HG03460 (cell line): Measurements from ENCODE around the gene SNRPD3.

Experiments used
- ATAC-seq: cut with Tn5 transposase; IDR thresholded peaks from one replicate; pipeline ENCODE4 v1.9.1; 2021; ENCODE audit not compliant: unreplicated experiment

SNRPD3 gene

DNA sequence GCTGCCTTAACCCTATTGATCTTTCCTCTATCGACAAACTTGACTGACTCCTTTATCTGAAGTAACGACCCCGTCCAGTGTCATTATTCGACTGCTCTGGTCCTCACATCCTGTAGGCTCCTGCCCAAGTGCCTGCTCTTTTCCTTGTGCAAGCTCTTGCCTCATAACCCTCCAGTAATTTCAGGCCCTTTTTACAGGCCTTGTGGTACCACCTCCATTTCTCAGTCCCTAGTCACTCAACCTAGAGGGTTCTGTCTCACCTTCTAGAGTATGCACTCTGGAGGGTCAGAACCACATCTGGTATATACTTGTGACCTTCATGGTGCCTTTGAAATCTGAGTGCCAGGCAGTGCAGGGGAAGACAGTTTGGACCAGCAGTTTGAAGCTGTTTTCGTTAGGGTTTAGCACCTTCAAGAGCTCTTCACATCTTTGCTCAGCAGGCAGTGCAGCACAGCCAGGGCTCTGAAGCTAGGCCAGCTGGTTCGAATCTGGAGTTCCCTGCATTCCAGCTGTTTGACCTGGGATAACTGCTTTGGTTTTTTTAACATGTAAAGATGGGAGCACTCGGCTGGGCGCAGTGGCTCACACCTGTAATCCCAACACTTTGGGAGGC, 11.2 kb downstream of the SNRPD3 start:
- no peak for ATAC-seq

DNA sequence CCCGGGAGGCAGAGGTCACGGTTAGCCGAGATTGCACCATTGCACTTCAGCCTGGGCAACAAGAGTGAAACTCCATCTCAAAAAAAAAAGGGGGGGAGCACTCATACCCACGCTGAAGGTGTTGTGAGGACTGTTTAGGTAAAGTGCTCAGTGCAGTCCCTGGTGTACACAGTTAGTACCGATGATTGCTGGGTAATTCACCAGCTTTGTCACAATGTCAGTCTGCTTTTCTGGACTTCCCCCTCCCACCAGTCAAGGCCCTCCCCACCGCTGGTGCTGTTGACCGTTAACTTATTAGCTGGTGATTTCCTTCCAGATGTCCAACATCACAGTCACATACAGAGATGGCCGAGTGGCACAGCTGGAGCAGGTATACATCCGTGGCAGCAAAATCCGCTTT, 11.9 kb downstream of the SNRPD3 start:
- ATAC-seq = no peak

DNA sequence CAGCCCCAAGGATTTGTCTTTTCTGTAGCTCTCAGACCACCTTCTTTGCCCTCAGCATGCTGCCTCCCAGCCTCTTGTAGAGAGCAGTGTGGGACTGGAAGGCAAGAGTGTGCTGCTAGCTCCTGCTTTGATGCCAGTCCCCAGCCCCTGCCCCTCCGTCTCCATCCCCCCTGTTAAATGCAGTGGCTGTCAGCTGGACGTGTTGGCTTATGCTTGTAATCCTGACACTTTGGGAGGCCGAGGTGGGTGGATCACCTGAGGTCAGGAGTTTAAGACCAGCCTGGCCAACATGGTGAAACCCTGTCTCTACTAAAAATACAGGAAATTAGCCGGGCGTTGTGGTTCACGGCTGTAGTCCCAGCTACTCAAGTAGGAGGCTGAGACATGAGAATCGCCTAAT, 15.5 kb downstream of the SNRPD3 start:
- no peak for ATAC-seq

DNA sequence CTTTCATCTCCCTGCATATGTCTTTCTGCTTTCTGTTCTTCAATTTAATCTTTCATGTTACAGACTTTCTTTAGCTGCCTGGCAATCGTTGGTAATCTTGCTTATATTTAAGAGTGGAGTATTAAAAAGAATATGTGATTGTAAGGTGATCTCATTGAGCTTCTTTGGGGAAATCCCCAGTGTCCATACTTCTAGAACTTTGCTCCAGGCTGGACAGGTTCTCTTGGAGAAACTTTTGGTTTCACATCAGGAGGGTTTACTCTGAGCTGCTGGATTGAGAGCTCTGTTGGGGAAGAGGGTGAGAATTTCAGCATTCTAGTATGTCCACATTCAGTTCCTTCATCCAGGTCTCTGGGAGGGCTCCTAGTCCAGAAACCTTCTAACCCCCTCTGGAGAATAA, 21.0 kb downstream of the SNRPD3 start:
- no peak for ATAC-seq

DNA sequence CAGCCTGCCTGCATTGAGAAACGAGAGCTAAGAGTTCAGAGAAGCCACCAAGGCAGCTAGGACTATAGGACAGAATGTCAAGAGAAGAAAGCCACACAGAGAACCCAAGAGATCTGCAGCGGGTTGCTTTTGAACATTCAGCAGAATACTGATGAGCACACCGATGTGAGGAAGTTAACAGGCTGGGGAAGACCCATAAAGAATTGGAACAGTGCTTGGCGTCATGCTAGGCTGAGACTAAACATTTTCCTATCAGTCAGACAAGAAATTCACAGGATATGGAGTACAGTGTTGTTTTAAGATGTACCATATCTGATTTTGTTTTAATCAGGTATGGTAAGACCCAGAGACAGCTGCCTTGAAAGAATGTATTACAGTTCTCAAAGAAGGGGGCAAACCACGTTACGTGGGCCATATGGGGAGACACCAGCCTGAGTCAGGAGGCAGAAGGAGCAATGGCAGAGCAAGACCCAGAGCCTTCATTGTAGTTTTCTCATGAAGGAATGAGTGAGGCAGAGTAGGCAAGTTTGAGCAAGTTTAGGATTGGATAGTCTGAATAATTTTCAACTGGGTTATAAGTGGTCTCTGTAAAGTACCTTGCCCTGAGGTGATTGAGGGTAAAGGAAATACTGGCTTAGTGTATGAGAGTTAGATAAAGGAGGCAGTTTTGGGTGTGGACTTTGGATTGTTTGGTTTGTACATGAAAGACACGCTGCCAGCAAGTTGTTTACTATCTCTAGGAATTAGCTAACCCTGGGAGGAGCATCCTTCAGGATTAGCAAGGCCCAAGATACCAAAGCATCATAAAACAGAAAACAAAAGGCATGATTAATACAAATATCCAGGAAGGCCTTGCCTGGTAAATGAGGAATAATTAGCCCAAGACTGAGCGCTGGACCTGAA, 22.8 kb downstream of the SNRPD3 start:
- no peak for ATAC-seq

DNA sequence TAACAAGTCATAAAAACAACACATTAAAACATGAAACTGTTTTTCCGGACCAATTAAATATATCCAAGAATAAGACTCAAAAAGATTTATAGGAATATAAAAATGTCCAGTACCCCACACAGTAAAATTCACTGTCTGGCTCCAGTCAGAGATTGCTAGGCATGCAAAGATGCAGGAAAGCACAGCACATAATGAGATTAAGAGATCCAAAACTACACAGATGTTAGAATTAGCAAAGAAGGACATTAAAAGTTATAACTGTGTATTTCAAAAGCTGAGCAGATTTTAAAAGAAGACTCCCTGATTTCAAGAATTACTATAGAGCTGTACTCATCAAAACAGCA, 23.4 kb downstream of the SNRPD3 start:
- ATAC-seq = no peak

DNA sequence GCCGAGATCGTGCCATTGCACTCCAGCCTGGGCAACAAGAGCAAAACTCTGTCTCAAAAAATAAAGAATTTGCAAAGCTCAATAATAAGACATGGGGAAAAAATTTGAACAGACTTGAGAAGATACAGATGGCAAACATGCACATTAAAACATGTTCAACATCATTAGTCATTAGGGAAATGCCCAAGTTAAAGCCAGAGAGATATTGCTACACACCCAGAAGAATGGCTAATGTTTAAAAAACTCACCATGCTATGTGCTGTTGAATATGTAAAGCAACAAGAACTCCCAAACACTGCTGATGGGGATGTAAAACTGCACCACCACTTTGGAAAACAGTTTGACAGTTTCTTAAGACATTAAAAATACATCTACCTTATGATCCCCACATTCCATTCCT, 24.5 kb downstream of the SNRPD3 start:
- ATAC-seq = no peak

DNA sequence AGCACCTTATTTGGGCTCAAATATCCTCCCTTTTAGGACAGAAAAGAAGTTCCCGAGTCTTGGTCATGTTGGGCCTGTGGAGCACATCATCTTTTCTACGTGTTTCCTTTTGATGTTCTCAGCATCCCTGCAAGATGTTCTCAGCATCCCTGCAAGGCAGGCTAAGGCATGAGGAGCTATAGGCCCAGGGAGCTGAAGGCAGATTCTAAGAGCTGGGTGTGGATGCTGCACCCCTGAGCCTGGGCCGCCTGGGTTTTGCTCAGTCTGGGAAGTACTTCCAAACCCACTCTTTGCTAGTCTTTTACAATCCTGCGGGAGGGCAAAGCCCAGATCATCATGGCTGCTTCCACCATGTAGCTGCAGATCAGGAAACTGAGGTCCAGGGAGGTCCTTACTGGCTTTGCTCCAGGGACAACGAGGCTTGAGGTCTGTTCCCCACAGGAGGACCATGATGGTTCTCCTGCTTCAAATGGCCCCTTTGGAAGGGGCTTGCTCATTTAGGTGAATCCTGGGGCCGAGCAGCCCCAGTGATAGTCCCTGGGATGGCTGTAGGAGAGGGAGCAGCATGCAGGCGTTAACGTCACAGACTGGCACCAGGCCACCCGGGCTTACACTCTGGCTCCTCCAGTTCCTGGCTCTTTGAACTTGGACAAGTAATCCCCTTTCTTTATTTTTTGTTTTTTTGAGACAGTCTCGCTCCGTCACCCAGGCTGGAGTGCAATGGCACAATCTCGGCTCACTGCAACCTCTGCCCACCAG, 26.4 kb downstream of the SNRPD3 start:
- ATAC-seq = no peak

DNA sequence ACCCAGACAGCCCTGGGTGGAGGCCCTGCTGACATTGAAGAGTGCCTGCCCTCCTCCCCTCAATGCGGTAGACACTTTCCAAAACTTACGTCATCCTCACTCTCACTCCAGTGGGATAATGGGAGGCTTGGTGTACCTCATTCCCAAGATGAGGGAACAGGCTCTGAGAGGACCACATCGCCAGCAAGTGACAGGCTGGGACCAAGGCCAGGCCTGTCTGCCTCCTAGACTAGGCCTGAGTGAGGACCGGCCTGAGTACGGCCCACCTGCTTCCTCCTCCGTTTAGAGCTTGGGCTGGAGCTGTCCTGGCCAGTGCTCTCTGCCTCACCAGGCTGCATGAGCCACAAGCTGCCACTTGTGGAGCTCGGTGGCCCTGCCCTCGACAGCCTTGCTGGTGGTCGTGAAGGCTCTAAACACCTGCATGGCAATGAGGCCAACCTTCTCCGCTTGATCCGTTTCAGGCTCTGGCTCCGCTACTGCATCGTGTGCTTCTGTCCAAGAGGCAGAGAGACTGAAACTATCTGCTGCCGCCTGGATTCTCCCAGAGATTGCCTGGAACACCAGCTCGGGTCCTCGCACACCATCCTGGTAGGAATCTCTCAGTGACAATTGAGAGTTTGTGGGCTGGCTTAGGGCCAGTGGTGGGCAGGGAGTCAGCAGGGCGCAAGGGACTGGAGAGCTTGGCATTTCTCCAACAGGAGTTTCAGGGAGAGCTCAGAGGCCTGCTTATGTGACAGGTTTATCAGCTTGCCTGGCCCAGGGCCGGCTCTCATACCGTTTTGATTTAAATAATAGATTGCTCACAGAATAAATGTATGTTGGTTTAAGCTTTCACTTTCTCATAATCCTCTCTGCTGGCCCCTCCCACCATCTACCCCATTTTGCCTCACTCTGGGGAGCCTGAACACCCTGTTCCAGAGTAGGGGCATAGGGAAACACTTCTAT, 27.7 kb downstream of the SNRPD3 start:
- ATAC-seq = no peak

DNA sequence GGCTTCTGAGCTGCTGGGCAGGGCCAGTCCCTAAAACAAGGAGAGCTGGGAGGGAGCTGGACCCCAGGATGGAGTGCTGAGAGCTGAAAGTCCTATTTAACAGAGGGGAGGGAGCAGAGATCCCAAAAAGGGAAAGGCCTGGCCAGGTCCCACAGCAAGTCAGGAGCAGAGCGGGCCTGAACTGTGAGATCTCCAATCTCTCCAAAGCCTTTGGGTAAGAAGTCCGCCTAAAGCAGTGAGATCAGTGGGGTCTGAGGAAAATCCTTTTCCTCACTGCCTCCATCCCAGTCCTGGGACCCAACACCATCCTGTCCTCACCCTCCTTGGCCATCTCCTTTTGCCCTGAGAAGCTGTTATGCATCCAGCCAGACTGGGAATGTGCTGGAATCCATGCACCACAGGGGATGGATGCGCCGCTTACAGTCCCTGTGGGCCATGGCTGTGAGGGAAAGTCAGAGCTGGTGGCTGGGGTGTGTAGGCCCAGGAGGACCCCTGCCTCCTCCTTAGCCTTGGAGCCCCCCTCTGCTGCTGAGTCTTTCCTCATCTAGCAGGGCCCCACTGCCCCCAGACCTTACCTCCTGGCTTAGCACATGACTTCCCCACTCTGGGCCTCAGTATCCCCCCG, 28.5 kb downstream of the SNRPD3 start:
- no peak for ATAC-seq

DNA sequence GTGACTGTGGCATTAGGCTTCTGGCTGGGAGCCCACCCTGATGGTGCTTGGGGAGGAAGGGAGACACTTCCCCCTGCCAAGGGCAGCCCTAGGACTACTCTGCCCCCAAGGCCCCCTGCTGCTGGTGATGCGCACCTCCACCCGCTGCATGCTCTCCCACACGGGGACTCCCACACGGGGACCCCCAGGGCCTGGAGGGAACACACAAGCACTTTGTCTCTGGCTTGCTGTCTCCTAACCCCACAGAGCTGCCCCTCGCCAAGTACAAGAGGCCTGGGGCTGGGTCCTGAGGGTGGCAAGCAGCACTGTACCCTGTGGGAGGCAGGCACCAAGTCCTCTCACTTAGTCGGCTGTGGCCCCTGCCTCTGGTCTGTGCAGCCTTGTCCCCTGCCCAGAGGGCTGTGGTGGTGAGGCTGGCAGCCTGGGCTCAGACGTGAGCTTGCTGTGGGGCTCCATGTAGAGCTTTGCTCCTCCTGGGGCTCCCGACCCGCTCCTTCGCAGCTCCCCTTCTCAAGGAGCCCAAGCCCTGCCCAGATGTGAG, 29.1 kb downstream of the SNRPD3 start:
- ATAC-seq = no peak

DNA sequence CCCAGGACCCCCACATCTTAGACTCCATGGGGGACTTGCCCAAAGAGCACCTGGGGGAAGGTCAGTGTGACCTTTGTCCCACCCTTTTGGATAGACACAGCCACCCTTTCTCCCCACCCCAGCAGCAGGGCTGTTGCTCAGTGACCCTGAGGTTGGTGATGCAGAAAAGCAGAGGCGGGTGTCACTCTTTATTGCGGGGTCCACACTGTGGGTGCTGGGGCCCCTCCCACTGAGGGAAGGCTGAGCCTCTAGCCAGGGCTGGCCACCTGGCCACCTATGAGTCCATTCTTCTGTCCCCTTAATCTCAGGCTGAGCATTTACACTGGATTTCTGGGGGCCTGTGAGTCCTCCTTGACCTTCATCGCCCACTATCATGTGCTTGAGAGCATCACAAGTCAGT, 29.7 kb downstream of the SNRPD3 start:
- ATAC-seq = no peak

DNA sequence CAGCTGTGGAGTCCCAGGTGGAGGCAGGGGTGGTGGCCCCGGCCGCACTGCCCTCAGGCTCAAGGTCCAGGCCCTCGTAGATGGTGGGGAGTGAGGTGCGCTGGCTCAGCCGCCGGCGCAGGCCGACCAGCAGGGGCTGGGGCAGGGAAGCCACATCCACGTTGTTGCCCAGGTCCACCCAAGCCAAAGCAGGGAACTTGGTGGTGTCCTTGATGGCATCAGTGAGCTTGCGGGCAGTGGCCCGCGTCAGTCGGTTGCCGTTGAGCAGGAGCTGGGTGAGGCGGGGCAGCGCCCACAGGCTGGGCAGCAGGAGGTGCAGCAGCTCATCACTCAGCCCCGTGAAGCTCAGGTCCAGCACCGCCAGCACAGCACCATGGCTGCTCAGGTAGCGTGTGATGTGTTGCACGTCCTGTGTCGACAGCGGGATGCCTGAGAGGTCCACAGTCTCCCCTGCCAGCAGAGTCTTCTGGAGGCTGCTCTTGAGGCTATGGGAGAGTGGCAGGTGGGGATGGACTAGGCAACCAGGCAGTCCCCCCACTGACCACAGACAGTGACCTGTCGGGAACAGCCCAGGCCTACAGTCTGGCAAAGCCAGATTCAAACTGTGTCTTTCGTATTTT, 30.2 kb downstream of the SNRPD3 start:
- ATAC-seq = no peak

DNA sequence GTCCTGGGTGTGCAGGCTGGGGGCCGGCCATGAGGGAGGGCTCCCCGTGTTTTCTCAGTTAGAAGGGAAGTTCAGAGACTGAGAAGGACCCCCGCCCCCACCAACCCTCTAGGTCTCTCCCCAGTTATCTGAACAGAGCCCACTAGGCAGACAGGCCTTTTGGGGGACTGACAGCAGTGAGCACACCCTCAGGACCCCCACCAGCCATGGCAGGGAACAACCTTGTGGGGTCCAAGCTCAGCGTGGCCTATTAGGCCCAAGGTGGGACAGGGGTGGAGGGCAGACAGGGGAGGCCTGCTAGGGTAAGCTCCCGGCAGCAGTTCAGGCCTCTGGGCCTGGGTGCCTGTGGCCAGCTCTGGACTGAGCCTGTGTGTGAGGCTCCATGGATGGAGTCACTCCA, 31.5 kb downstream of the SNRPD3 start:
- no peak for ATAC-seq

DNA sequence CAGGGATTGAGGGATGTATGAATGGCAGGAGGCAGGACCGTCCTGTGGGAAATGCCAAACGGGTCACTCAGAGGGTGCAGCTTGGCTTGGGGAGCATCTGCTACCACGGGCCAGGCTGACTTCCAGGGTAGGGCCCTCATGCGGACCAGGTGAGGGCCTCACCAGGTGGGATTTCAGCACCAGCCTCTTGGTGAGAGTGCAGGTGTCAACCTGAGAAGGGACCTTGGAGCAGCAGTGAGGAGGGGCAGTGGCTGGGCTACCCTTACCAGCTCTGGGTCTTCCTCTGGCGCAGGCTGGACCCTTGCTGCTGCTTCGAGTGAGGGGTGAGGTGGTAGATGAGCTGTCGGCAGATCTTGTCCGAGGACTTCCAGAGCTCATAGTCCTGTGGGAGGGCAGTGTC, 32.1 kb downstream of the SNRPD3 start:
- ATAC-seq = no peak

DNA sequence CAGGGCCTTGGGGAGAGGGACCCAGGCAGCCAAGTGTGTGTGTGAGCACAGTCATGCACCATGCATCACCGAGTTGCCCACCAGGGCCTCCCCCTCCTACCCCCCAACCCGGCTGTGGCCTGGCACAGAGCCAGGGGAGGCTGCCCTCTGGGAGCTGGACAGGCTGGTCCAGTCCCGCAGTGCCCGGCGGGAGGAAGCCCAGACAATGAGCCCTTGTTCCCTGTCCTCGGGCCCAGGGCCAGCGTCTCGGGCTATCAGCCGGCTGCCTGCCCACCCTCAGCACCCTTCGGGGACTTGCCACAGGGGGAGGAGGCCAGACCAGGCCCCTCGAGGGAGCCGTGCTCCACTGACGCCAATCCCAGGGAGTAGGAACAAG, 32.6 kb downstream of the SNRPD3 start:
- ATAC-seq = no peak

DNA sequence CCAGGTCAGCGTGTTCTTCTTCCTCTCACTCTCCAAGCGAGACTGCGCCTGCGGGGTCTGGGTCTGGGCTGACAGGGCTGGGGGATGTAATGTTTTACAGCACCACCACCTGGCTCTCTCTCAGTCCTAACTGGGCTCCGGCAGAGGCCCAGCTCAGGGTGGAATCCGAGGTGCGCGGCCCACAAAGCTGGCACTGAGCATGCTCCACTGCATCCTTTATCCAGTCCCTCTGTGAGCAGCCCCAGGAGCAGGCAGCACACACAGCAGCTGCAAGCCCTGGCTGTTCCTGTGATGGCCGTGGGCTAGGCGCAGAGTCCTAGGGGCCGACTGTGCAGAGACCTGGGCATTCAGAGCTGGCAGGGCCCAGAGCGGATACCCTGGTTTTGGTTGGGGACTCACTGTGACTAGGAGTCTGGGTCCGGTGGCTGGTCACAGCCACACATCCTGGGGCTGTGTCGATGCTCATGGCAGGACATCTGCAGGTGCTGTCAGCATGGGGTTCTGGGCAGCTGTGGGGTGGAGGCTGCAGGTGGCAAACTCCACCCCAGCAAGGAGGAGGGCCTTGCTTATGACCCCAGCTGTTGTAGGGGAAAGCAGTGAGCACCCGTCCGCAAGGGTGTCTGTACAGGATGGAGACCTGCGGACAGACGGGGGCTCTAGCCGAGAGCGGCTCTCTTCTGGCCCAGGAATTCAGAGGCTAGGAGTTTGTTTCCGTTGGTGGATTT, 33.1 kb downstream of the SNRPD3 start:
- ATAC-seq = no peak

DNA sequence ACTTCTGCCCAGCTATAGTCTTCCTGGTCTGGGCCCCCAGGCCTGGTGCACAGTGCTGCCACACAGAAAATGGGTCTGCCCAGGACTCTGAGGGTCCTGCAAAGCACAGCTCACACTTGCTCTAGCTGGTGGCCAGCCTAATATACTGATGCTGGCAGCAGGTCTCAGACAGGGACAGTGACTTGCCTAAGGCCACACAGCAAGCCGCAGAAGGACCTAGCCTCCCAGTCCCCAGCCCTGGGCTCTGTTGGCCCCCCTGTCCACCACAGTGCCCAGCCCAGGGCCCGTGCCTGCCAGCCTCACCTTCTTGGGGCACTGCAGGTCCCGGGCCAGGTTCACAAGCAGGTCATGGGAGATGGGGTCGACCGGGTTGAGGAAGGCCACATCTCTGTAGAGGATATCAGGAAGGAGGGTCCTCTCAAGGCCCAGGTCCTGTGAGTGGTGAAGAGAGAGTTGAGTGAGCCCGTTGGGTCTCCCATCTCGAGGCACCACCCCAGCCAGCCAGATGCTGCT, 33.8 kb downstream of the SNRPD3 start:
- no peak for ATAC-seq

DNA sequence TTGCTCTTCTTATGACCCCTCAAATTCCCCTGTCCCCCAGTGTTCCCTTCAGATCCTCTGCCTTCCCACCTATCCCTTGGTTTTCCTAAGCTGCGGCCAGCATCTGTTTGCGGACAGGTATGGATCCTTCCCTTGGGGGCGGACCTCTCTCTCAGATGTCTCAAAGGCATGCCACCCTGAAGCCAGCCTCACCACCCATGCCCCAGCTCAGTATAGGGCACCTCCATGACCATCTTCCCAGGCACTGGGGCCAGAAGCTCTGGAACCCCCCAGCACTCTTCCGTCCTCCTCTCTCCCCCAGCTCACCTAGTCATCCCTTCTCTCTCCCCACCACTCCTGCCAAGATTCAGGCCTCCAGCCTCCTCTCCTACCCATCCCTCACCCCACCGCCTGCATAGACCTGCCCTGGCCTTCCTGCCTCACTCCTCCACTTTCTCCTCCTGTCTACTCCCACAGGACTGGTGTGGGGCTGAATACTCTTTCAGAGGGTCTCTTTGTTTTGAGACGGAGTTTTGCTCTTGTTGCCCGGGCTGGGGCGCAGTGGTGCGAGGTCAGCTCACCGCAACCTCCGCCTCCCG, 34.9 kb downstream of the SNRPD3 start:
- ATAC-seq = no peak
